ENCODE measurements around the gene JAZF1.

Gene JAZF1

DNA sequence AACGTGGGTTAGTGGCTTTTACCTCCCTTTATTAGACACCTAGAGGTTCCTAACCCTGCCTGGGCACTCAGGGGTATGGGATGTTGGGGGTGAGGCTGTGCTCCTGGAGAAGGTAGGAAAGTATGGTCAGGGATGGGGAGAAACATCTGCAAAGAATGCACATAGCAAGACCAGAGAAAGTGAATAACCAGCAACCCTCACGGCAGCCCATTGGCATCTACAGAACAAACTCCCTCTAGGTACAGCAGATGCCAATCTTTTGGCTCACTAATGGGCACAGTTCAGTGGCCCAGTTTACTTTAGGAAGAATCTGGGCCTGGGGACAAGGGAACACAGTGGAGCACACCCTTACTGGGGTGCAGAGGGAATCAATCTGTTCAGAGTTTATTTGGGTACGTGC, 143.9 kb downstream of the JAZF1 start:
- no peak for TF ChIP-seq CTCF (IDR thresholded peaks at IDR 0.05; ENCODE audit: low read depth, low read length)
- peak overlapping the region; percentile 4 for H3K4me3 ChIP-seq (ENCODE audit: low read depth, low read length)

- no peak for TF ChIP-seq CTCF (IDR thresholded peaks at IDR 0.05; ENCODE audit: low read depth, low read length)
- H3K4me3 ChIP-seq (ENCODE audit: low read depth, low read length): no peak overlapping the region
Measured at GRCh38 chr7:28033386-28033785, 147.2 kb downstream of the JAZF1 start.

GRCh38 chr7:28032738-28033380, 147.7 kb downstream of the JAZF1 start:
- TF ChIP-seq CTCF (IDR thresholded peaks at IDR 0.05; ENCODE audit: low read depth, low read length): no peak

DNA sequence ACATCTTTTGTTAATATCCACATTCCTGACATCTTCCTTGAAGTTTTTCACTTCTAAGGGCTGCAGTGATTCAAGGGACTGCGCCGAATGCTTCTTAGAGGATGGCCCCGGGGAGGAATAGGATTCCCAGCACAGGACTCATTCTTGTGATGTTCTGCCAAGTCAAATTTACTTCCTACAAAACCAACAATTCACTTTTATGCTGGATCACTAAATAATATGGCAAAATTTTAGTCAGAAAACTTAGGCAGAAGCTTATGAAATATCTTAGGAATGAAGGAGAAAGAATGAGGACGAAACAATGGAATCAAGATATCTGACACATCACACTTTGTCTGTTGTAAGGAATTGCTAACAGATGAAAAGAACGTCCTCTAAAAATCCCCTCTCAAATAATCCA, 151.5 kb downstream of the JAZF1 start:
- TF ChIP-seq CTCF (IDR thresholded peaks at IDR 0.05; ENCODE audit: low read depth, low read length): no peak
- H3K4me3 ChIP-seq (ENCODE audit: low read depth, low read length): no peak overlapping the region

More at GRCh38 chr7:28032738-28033380, 147.7 kb downstream of the JAZF1 start:
- H3K4me3 ChIP-seq (ENCODE audit: low read depth, low read length): no peak overlapping the region

DNA sequence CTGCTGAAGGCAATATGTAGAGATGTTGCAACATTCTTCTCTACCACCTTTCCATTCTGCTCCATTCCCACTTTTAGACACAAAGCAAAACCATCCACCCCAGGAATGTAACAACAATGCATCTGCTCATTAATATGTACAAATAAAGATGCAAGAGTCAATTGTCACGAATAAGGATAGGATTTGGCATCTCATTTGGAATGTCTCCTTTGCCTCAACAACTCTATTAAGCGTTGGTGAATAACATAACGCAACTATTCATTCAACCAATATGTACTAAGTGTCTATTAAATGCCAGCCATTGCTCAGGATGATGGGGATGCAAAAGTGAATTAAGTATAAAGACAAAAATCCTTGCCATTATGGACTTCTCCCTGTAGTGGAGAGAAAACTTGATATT, 152.1 kb downstream of the JAZF1 start:
- no peak overlapping the region for H3K4me3 ChIP-seq (ENCODE audit: low read depth, low read length)
- TF ChIP-seq CTCF (IDR thresholded peaks at IDR 0.05; ENCODE audit: low read depth, low read length): no peak

DNA sequence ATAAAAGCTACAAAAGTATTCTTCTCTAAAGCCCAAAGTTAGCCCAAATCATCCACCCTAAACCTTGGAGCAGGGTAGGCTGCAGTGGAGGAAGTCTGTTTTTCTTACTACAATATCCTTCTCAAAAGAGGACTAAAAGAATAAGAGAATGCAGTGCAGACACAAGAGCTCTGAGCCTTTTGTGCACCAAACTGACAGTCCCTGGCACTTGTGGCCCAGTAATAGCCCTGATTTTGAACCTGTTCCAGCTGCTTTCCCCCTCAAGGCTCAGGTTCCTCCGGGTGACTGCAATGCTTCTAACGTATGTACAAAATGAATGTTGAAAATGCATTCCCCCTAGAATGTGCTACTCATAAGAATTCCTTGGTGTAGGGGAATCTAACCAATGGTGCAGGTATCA, 154.4 kb downstream of the JAZF1 start:
- no peak overlapping the region for H3K4me3 ChIP-seq (ENCODE audit: low read depth, low read length)
- TF ChIP-seq CTCF (IDR thresholded peaks at IDR 0.05; ENCODE audit: low read depth, low read length): no peak

GRCh38 chr7:28024786-28025334, 155.7 kb downstream of the JAZF1 start:
- H3K4me3 ChIP-seq (ENCODE audit: low read depth, low read length): no peak overlapping the region
- no peak for TF ChIP-seq CTCF (IDR thresholded peaks at IDR 0.05; ENCODE audit: low read depth, low read length)
